ENCODE measurements around the gene CD151. TPM values are rescaled to one million over a fixed set of nuclear protein-coding genes. Genes with fewer than 3 reads are reported as not detected.

CD151 gene
- total RNA-seq, 1 donor from 2014 or later: 921 TPM

DNA sequence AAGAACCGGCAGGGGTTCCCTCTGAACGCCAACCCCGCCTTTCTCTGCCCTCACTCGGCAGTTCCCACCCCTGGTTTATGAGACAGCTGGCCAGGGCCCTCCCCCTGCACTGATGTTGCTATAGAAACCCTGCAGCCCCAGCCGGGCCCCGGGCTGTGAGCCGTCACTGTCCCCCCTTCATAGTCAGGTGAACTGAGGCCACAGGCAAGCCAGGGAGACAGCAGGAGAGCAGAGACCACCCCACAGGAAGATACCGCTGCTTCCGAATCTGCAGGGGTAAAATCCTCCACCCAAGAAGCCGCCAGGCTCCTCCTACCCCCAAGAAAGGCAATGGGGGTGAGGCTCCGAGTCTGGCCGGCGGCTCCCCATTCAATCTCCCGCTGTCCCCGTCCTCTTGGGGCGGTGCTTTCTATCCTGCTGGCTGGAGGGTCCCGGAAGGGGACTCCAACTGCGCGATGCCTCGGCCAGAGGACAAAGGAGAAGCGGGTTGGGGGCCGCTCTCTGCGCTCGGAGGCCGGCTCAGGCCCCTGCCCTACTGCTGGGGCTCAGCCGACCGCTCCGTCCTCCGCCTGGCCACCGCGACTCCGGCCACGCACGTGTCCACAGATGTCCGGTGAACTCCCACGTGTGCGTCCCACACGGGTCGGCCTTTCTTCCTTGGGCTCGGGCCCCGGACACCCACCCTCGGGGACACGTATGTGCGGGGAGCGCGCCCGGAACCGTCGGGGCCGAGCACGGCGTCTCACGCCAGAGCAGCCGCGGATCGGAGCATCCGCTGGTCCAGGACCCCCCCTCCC lies 35.3 kb upstream of the CD151 start:
- DNase-seq (ENCODE audit: low read depth): peak; percentile 42

- DNase-seq (ENCODE audit: low read depth): peak; percentile 19
Measured at GRCh38 chr11:798093-798713, 34.5 kb upstream of the CD151 start, which contains the start of gene SLC25A22. Gene SLC25A22, minus strand, starts transcription at chr11:798281. Its CDS starts 3,275 bp downstream, at chr11:795006.

- DNase-seq (ENCODE audit: low read depth): no peak
Measured at GRCh38 chr11:799641-800316, 33.0 kb upstream of the CD151 start.

- no peak for DNase-seq (ENCODE audit: low read depth)
Measured at GRCh38 chr11:800473-800872, 32.3 kb upstream of the CD151 start.

DNA sequence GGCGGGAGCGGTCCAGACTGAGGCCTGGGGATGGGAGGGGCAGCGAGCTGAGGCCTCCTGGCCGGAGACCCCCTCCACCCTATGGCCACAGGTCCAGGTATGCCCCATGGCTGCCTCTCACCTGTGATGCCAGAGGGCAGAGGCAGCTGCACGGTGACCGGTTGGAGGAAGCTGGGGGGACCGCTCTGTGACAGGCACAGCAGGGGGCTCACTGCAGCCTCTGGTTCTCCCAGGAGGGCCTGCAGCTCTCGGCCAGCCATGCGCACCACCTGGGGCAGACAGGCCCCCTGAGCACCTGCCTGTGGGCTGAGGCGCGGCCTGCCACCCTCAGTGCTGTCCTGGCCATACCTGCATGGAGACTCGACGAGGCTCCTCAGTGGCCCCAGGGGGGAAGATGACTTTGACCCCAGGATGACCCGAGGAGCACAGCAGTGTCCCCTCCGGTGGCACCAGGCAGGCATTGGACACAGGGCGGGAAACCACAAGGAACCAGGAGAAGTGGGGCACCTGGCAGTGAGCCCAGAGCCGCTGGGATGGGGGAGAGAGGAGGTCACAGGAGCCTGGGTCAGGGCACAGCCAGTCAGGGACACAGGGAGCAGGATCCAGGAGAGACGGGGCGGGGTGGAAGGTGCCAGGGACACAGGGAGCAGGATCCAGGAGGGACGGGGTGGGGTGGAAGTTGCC lies 31.5 kb upstream of the CD151 start:
- DNase-seq (ENCODE audit: low read depth): no peak

- DNase-seq (ENCODE audit: low read depth): no peak
Measured at GRCh38 chr11:802018-802617, 30.6 kb upstream of the CD151 start.

DNA sequence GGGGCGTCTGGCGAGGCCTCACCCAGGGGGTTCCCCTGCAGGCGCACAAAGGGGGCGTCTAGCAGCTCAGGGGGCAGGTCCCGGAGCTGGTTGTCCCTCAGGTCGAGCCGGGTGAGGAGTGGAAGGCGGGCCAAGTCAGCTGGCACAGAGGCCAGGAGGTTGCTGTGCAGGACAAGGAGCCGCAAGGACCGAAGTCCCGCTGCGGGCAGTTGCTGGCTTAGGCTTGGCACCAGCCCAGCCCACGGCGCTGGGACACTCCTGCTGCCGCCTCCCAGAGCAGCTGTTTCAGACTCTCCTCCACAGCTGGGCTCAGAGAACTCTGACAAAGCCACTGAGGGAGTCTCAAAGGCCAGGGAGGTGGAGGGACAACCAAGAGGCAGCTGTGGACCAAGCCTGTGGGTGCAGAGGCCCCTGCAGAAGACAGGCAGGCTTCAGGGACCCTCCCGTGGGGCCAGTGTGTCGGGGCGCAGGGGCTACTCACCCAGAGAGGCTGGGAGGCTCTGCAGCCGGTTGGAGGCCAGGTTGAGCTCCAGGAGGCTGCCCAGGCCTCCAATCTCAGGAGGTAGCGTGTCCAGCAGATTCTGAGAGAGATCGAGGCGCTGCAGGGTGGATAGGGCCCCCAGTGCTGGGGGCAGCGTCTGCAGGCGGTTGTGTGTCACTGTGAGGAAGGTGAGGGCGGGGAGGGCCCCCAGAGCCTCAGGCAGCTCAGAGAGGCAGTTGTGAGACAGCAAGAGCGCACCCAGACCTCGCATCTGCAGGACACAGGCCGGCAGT lies 29.9 kb upstream of the CD151 start:
- no peak for DNase-seq (ENCODE audit: low read depth)

- DNase-seq (ENCODE audit: low read depth): no peak
Measured at GRCh38 chr11:803467-803742, 29.3 kb upstream of the CD151 start.

DNA sequence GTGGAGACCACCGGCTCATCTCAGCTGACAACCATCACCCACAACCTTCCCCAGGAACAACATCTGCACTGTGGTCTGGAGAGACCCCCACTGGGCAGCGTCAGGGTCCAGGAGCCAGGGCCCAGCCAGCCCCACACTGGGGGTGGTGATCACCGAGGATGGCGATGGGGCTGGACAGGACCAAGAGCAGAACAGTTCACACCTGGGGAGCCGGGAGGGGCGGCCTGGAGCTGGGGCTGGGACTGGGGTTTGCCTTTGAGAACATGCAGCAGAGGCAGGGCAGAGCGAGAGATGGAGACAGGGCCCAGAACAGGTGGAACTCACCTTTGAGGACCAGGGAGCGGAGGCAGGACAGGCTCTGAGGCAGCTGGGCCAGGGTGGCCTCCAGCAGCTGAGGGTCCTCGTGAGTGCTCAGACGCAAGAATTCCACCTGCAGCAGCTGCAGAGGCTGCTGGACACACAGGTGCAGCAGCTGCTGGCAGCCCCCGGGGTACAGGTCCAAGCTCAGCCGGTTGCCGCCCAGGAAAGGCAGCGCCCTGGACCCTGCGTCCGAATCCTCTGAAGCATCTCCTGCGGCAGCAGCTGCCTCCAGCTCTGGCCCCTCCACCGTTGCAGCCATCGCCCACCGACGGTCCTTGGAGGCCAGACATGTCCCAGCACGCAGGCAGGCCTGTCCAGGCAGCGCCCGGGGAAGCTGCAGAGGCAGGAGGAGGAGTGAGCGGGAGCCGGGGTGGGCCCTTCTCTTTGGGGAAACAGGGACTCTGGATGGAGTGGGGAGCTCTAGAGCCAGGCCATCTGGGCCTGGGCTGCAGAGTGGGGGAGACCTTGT lies 28.8 kb upstream of the CD151 start:
- no peak for DNase-seq (ENCODE audit: low read depth)

- no peak for DNase-seq (ENCODE audit: low read depth)
Measured at GRCh38 chr11:804599-804964, 28.2 kb upstream of the CD151 start.

GRCh38 chr11:808427-809286 lies 24.1 kb upstream of the CD151 start:
- peak; percentile 52 for DNase-seq (ENCODE audit: low read depth)

GRCh38 chr11:809287-810039 lies 23.3 kb upstream of the CD151 start, which contains the start of gene RPLP2:
Gene RPLP2, plus strand, starts transcription at chr11:809967. Its CDS starts 268 bp downstream, at chr11:810235.
- DNase-seq (ENCODE audit: low read depth): peak; percentile 85

GRCh38 chr11:810040-810567 lies 22.6 kb upstream of the CD151 start:
- DNase-seq (ENCODE audit: low read depth): no peak

DNA sequence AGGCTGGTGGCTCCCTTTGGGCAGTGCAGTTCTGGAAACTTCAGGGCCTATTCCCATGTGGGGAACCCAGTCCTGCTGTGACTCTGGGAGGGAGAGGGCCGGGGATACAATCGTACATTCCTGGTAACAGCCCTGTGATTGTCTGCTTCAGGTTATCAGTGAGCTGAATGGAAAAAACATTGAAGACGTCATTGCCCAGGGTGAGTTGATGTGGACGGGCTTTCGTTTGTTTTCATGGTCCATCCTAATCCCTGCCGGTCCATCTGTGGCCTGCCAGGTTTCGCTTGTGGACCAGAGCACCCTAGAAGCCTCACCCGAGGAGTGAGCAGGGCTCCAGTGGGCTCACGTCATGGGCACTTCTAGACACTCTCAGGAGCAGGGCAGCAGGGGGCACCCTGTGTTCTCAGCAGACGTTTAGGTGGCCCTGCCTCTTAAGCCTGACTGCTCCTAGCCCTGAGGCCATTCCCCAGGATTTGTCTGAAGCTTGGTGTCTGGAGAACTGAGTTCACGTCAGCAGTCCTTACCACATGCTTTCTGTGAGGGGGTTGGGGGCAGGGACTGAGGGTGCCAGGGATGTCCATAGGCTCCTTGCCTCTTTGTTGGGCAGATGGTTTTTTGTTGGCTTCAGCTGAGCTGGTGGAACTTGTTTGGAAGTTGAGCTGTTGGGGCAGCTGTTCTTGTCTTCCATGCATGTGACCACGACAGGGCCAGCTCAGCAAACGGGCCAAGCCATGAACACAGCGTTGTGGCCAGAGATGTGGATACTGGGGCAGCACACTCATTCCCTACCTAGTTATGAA lies 21.1 kb upstream of the CD151 start:
- no peak for DNase-seq (ENCODE audit: low read depth)

GRCh38 chr11:812390-812789 lies 20.4 kb upstream of the CD151 start:
- DNase-seq (ENCODE audit: low read depth): no peak

- DNase-seq (ENCODE audit: low read depth): no peak
Measured at GRCh38 chr11:813072-813455, 19.7 kb upstream of the CD151 start.

- DNase-seq (ENCODE audit: low read depth): no peak
Measured at GRCh38 chr11:813456-814096, 19.2 kb upstream of the CD151 start.

All from renal cortical epithelial cell (primary cell).